Karpas-422 (cell line): ENCODE data around the gene KLHL35. TPM values are rescaled to one million over a fixed set of nuclear protein-coding genes. Genes with fewer than 3 reads are reported as not detected.

Source experiments
- DNase-seq: peaks from one replicate; pipeline ENCODE4 v3.0.0-alpha.2; 2015
- H2AFZ ChIP-seq: fragments of 200-600 bp; sonication (generic); 2 replicates; pipeline ENCODE4 v1.6.1; 2014; ENCODE audit warnings: antibody characterized with exemption, low read length, mixed read lengths
- H3K27ac ChIP-seq: fragments of 200-600 bp; sonication (generic); 2 replicates; pipeline ENCODE4 v1.5.1; 2014; ENCODE audit warnings: mild to moderate bottlenecking, low read length, moderate library complexity
- H3K27me3 ChIP-seq: fragments of 200-600 bp; sonication (generic); 2 replicates; pipeline ENCODE4 v1.6.1; 2014; ENCODE audit warnings: low read length, mixed read lengths
- H3K36me3 ChIP-seq: fragments of 200-600 bp; sonication (generic); 2 replicates; pipeline ENCODE4 v1.6.1; 2014; ENCODE audit warnings: low read length, mixed read lengths; ENCODE audit not compliant: insufficient read depth
- H3K4me1 ChIP-seq: fragments of 200-600 bp; sonication (generic); 2 replicates; pipeline ENCODE4 v1.6.1; 2014; ENCODE audit warnings: mild to moderate bottlenecking, low read length, mixed read lengths
- H3K4me2 ChIP-seq: fragments of 200-600 bp; sonication (generic); 2 replicates; pipeline ENCODE4 v1.6.1; 2014; ENCODE audit warnings: low read length, low read depth, mild to moderate bottlenecking; ENCODE audit not compliant: poor library complexity, severe bottlenecking
- H3K4me3 ChIP-seq: fragments of 200-600 bp; sonication (generic); 2 replicates; pipeline ENCODE4 v1.5.1; 2014; ENCODE audit warnings: mild to moderate bottlenecking, antibody characterized with exemption, low read length, mixed read lengths
- H3K79me2 ChIP-seq: fragments of 200-600 bp; sonication (generic); 2 replicates; pipeline ENCODE4 v1.6.1; 2014; ENCODE audit warnings: mild to moderate bottlenecking, low read length, mixed read lengths
- H3K9ac ChIP-seq: fragments of 200-600 bp; sonication (generic); 2 replicates; pipeline ENCODE4 v1.6.0; 2014; ENCODE audit warnings: low read length
- H3K9me2 ChIP-seq: fragments of 200-600 bp; sonication (generic), shearing (Covaris generic); replicated peaks from 2 replicates; pipeline ENCODE4 v1.6.0; 2014; ENCODE audit warnings: mild to moderate bottlenecking, low read length, moderate library complexity; ENCODE audit not compliant: insufficient read depth
- H3K9me3 ChIP-seq: fragments of 300-700, 200-600 bp; sonication (generic); 2 replicates; pipeline ENCODE4 v1.6.1; 2014; ENCODE audit warnings: low read length, mixed read lengths
- H4K20me1 ChIP-seq: fragments of 200-600 bp; sonication (generic); 2 replicates; pipeline ENCODE4 v1.6.1; 2014; ENCODE audit warnings: mild to moderate bottlenecking, antibody characterized with exemption, low read length, low read depth; ENCODE audit not compliant: insufficient read depth
- total RNA-seq: library from RNA; depleted of rRNA; stranded (reverse); fragments of >200 nt; shearing (Covaris generic); gene quantifications from 2 replicates; pipeline ENCODE4 v1.2.3, GENCODE V29; 2014; ENCODE audit warnings: low replicate concordance

KLHL35 gene
- total RNA-seq, 1 experiment from 2014 or later = 1.3 TPM

- Histone ChIP-seq H3K9me2 (no peaks in the 10 kb centered on the region), H3K36me3 (peaks cover 6% of the 10 kb centered on the region), H3K9ac (no peak overlapping the region), H3K27ac (no peak overlapping the region), H3K4me2 (no peak overlapping the region), H3K79me2 (no peaks in the 10 kb centered on the region), H2AFZ (no peak overlapping the region), H3K4me1 (no peaks in the 10 kb centered on the region), H3K27me3 (no peaks in the 10 kb centered on the region), H3K9me3 (no peaks in the 10 kb centered on the region), H4K20me1 (no peaks in the 10 kb centered on the region), H3K4me3 (no peak overlapping the region)
- DNase-seq = no peak
Measured at GRCh38 chr11:75433443-75433842, 440 bp upstream of the KLHL35 start.

- Histone ChIP-seq H3K9me2 (no peaks in the 10 kb centered on the region), H3K4me1 (no peaks in the 10 kb centered on the region), H3K36me3 (peaks cover 5% of the 10 kb centered on the region), H3K9me3 (no peaks in the 10 kb centered on the region), H3K27me3 (no peaks in the 10 kb centered on the region), H2AFZ (no peak overlapping the region), H3K4me3 (no peak overlapping the region), H3K4me2 (no peak overlapping the region), H3K79me2 (no peaks in the 10 kb centered on the region), H4K20me1 (no peaks in the 10 kb centered on the region), H3K27ac (no peak overlapping the region), H3K9ac (no peak overlapping the region)
- DNase-seq = no peak
Measured at GRCh38 chr11:75431533-75432525, 1.2 kb downstream of the KLHL35 start.

- Histone ChIP-seq H4K20me1 (no peaks in the 10 kb centered on the region), H3K36me3 (peaks cover 2% of the 10 kb centered on the region), H3K9me3 (no peaks in the 10 kb centered on the region), H3K4me1 (no peaks in the 10 kb centered on the region), H3K79me2 (no peaks in the 10 kb centered on the region), H3K27ac (no peak overlapping the region), H3K27me3 (no peaks in the 10 kb centered on the region), H2AFZ (no peak overlapping the region), H3K4me3 (no peak overlapping the region), H3K9ac (no peak overlapping the region), H3K9me2 (no peaks in the 10 kb centered on the region), H3K4me2 (no peak overlapping the region)
- no peak for DNase-seq
Measured at GRCh38 chr11:75430714-75431532, 2.1 kb downstream of the KLHL35 start.

- Histone ChIP-seq H3K4me2 (no peak overlapping the region), H3K9me3 (no peaks in the 10 kb centered on the region), H3K79me2 (no peaks in the 10 kb centered on the region), H3K27me3 (no peaks in the 10 kb centered on the region), H2AFZ (no peak overlapping the region), H3K27ac (no peak overlapping the region), H3K4me1 (no peaks in the 10 kb centered on the region), H4K20me1 (no peaks in the 10 kb centered on the region), H3K36me3 (peaks cover 2% of the 10 kb centered on the region), H3K4me3 (no peak overlapping the region), H3K9me2 (no peaks in the 10 kb centered on the region), H3K9ac (no peak overlapping the region)
- no peak for DNase-seq
Measured at GRCh38 chr11:75429902-75430713, 2.9 kb downstream of the KLHL35 start.

GRCh38 chr11:75429641-75429901, 3.4 kb downstream of the KLHL35 start:
- Histone ChIP-seq H3K27ac (no peak overlapping the region), H3K9me2 (no peaks in the 10 kb centered on the region), H3K9ac (no peak overlapping the region), H3K27me3 (no peaks in the 10 kb centered on the region), H3K36me3 (no peaks in the 10 kb centered on the region; the same call in 1 of the 2 replicates), H4K20me1 (no peaks in the 10 kb centered on the region), H3K4me1 (no peaks in the 10 kb centered on the region), H2AFZ (no peak overlapping the region), H3K4me2 (no peak overlapping the region), H3K9me3 (no peaks in the 10 kb centered on the region), H3K79me2 (no peaks in the 10 kb centered on the region), H3K4me3 (no peak overlapping the region)
- no peak for DNase-seq

GRCh38 chr11:75428989-75429640, 3.9 kb downstream of the KLHL35 start:
- Histone ChIP-seq H3K4me1 (no peaks in the 10 kb centered on the region), H4K20me1 (no peaks in the 10 kb centered on the region), H2AFZ (no peak overlapping the region), H3K9ac (no peak overlapping the region), H3K27me3 (no peaks in the 10 kb centered on the region), H3K9me3 (no peaks in the 10 kb centered on the region), H3K36me3 (no peaks in the 10 kb centered on the region; the same call in 1 of the 2 replicates), H3K9me2 (no peaks in the 10 kb centered on the region), H3K4me2 (no peak overlapping the region), H3K4me3 (no peak overlapping the region), H3K27ac (no peak overlapping the region), H3K79me2 (no peaks in the 10 kb centered on the region)
- no peak for DNase-seq

- Histone ChIP-seq H4K20me1 (no peaks in the 10 kb centered on the region), H3K4me2 (no peak overlapping the region), H3K36me3 (no peaks in the 10 kb centered on the region; the same call in 1 of the 2 replicates), H3K9me2 (no peaks in the 10 kb centered on the region), H3K4me1 (no peaks in the 10 kb centered on the region), H3K9ac (no peak overlapping the region), H3K79me2 (no peaks in the 10 kb centered on the region), H2AFZ (no peak overlapping the region), H3K4me3 (no peak overlapping the region), H3K27me3 (no peaks in the 10 kb centered on the region), H3K9me3 (no peaks in the 10 kb centered on the region), H3K27ac (no peak overlapping the region)
- no peak for DNase-seq
Measured at GRCh38 chr11:75428281-75428724, 4.7 kb downstream of the KLHL35 start.
